Liver (tissue), 9 donors: ENCODE results near the gene VIPR2. TPM values are rescaled to one million over a fixed set of nuclear protein-coding genes. Genes with fewer than 3 reads are reported as not detected.

Experiments
- DNase-seq: peaks from one replicate; pipeline ENCODE4 v3.0.0-alpha.2; 2017; ENCODE audit warnings: low spot score
- H3K27ac ChIP-seq, 2 donors: one replicate each; pipeline ENCODE4 v1.7.0; 2013; ENCODE audit warnings: inconsistent platforms in 2 of 2, low read length in 2 of 2, control low read depth in 1 of 2, low read depth in 1 of 2, mild to moderate bottlenecking in 1 of 2
- H3K27me3 ChIP-seq, 4 donors: one replicate each; pipeline versions ENCODE4 v1.6.1 to v1.7.0; 2013; ENCODE audit warnings: low read length in 3 of 4, inconsistent platforms in 1 of 4, mild to moderate bottlenecking in 1 of 4, moderate library complexity in 1 of 4; ENCODE audit not compliant: control insufficient read depth in 4 of 4, insufficient read depth in 4 of 4
- H3K36me3 ChIP-seq, 4 donors: one replicate each; pipeline versions ENCODE4 v1.6.1 to v1.7.0; 2013; ENCODE audit warnings: low read length in 3 of 4, mild to moderate bottlenecking in 3 of 4, low read depth in 1 of 4, moderate library complexity in 1 of 4; ENCODE audit not compliant: control insufficient read depth in 4 of 4, insufficient read depth in 3 of 4
- H3K4me1 ChIP-seq, 4 donors: one replicate each; pipeline versions ENCODE4 v1.6.1 to v1.7.0; 2013; ENCODE audit warnings: low read length in 3 of 4, mild to moderate bottlenecking in 3 of 4, moderate library complexity in 1 of 4; ENCODE audit not compliant: control insufficient read depth in 4 of 4, insufficient read depth in 4 of 4
- H3K4me3 ChIP-seq, 3 donors: one replicate each; pipeline versions ENCODE4 v1.6.1 to v1.7.0; 2013; ENCODE audit warnings: low read length in 3 of 3, control low read depth in 1 of 3, low read depth in 1 of 3, mild to moderate bottlenecking in 1 of 3
- H3K9ac ChIP-seq, 2 donors: one replicate each; pipeline ENCODE4 v1.7.0; 2013; ENCODE audit warnings: low read length in 2 of 2, mild to moderate bottlenecking in 2 of 2, moderate library complexity in 2 of 2, control low read depth in 1 of 2, low read depth in 1 of 2
- H3K9me3 ChIP-seq, 4 donors: one replicate each; pipeline versions ENCODE4 v1.6.1 to v1.7.0; 2013; ENCODE audit warnings: low read length in 3 of 4; ENCODE audit not compliant: control insufficient read depth in 4 of 4
- ATF3 ChIP-seq: IDR thresholded peaks from 2 replicates; pipeline ENCODE4 v1.6.1; 2016; ENCODE audit warnings: antibody characterized with exemption
- CTCF ChIP-seq: fragments of 150-350 bp; IDR thresholded peaks from 2 replicates; pipeline ENCODE4 v1.5.1; 2017; ENCODE audit warnings: improper control_type of control experiment, low read depth, low read length; ENCODE audit not compliant: missing input control
- EGR1 ChIP-seq, 2 donors: IDR thresholded peaks; 2 replicates each; pipeline ENCODE4 v1.6.1; 2016 to 2018; ENCODE audit warnings: antibody characterized with exemption in 2 of 2, low read depth in 2 of 2
- FOXA1 ChIP-seq: IDR thresholded peaks from 2 replicates; pipeline ENCODE4 v1.6.1; 2016; ENCODE audit warnings: antibody characterized with exemption
- FOXA2 ChIP-seq: IDR thresholded peaks from 2 replicates; pipeline ENCODE4 v1.6.1; 2016; ENCODE audit warnings: antibody characterized with exemption
- GABPA ChIP-seq, 2 donors: IDR thresholded peaks in 1 of 2; conservative IDR thresholded peaks in 1 of 2; 2 replicates each; pipeline ENCODE4 v1.6.1; 2016; ENCODE audit warnings: antibody characterized with exemption in 2 of 2, mild to moderate bottlenecking in 1 of 2, moderate library complexity in 1 of 2
- HNF4A ChIP-seq, 2 donors: conservative IDR thresholded peaks; 2 replicates each; pipeline ENCODE4 v1.6.1; 2016; ENCODE audit warnings: antibody characterized with exemption in 2 of 2, mild to moderate bottlenecking in 2 of 2
- HNF4G ChIP-seq: IDR thresholded peaks from 2 replicates; pipeline ENCODE4 v1.6.1; 2016; ENCODE audit warnings: antibody characterized with exemption
- JUND ChIP-seq, 2 donors: IDR thresholded peaks; 2 replicates each; pipeline ENCODE4 v1.6.1; 2016; ENCODE audit warnings: antibody characterized with exemption in 2 of 2
- MAX ChIP-seq: IDR thresholded peaks from 2 replicates; pipeline ENCODE4 v1.6.1; 2016; ENCODE audit warnings: antibody characterized with exemption
- NR2F2 ChIP-seq: IDR thresholded peaks from 2 replicates; pipeline ENCODE4 v1.6.1; 2016; ENCODE audit warnings: antibody characterized with exemption
- RAD21 ChIP-seq, 2 donors: IDR thresholded peaks; 2 replicates each; pipeline ENCODE4 v1.6.1; 2016; ENCODE audit warnings: antibody characterized with exemption in 2 of 2, mild to moderate bottlenecking in 2 of 2
- REST ChIP-seq: IDR thresholded peaks from 2 replicates; pipeline ENCODE4 v1.6.1; 2016; ENCODE audit warnings: antibody characterized with exemption, mild to moderate bottlenecking
- RXRA ChIP-seq, 2 donors: IDR thresholded peaks; 2 replicates each; pipeline ENCODE4 v1.6.1; 2017 to 2018; ENCODE audit warnings: antibody characterized with exemption in 2 of 2, mild to moderate bottlenecking in 1 of 2
- SP1 ChIP-seq: IDR thresholded peaks from 2 replicates; pipeline ENCODE4 v1.6.1; 2018; ENCODE audit warnings: antibody characterized with exemption, mild to moderate bottlenecking
- TAF1 ChIP-seq: conservative IDR thresholded peaks from 2 replicates; pipeline ENCODE4 v1.6.1; 2016; ENCODE audit warnings: antibody characterized with exemption, mild to moderate bottlenecking
- YY1 ChIP-seq: IDR thresholded peaks from 2 replicates; pipeline ENCODE4 v1.6.1; 2016; ENCODE audit warnings: antibody characterized with exemption, mild to moderate bottlenecking
- ZBTB33 ChIP-seq: IDR thresholded peaks from 2 replicates; pipeline ENCODE4 v1.6.1; 2016; ENCODE audit warnings: antibody characterized with exemption
- WGBS: extraction: QIAGEN DNeasy Blood & Tissue Kit; methylation state at CpG from one replicate; pipeline ENCODE4 v1.1.7; 2013; 5-methylcytosine and 5-hydroxymethylcytosine counted together
- polyA plus RNA-seq, 2 donors: library from polyadenylated mRNA; stranded (reverse) in 1 of 2; unstranded in 1 of 2; fragments of 200-250 nt in 1 of 2; fragments of >200 nt in 1 of 2; fragmentation: Nextera tagmentation in 1 of 2; extraction: Ambion mirVana in 1 of 2; gene quantifications; one replicate each; pipeline versions ENCODE4 v1.2.1 to v1.2.3, GENCODE V29; 2013 to 2015
- total RNA-seq, 2 donors: library from RNA; depleted of rRNA; stranded (reverse); fragments of >200 nt; gene quantifications; one replicate each; pipeline ENCODE4 v1.2.3, GENCODE V29; 2014
- donor health status: healthy.
- donor health status: healthy.
- donor health status: healthy.
- donor health status: healthy.
- donor health status: healthy.

VIPR2 gene
- total and polyA plus RNA-seq, 4 donors, result 0.05 to 0.17 (median 0.10) TPM; not detected in 1

- TF ChIP-seq CTCF, result no peak
Measured at GRCh38 chr7:159039716-159040115, 105.0 kb downstream of the VIPR2 start (continued).

GRCh38 chr7:159038066-159038465 is 106.6 kb downstream of the VIPR2 start:
- peak; percentile 13 for DNase-seq

More at GRCh38 chr7:159038066-159038465, 106.6 kb downstream of the VIPR2 start:
- Histone ChIP-seq H3K27ac (no peak overlapping the region), H3K4me1 (no peaks in the 10 kb centered on the region), H3K27me3 (no peaks in the 10 kb centered on the region), H3K9ac (no peak overlapping the region), H3K36me3 (no peaks in the 10 kb centered on the region), H3K9me3 (no peaks in the 10 kb centered on the region), H3K4me3 (no peak overlapping the region)
- no peak for TF ChIP-seq REST
- no peak for TF ChIP-seq EGR1 (IDR thresholded peaks at IDR 0.05; ENCODE audit: low read depth in 2 of 2)
- no peak for TF ChIP-seq ATF3
- no peak for TF ChIP-seq ZBTB33
- TF ChIP-seq YY1, result no peak
- TF ChIP-seq JUND (IDR thresholded peaks at IDR 0.05), result no peak
- TF ChIP-seq FOXA1, result no peak
- no peak for TF ChIP-seq CTCF
- no peak for TF ChIP-seq HNF4G
- TF ChIP-seq MAX, result no peak
- TF ChIP-seq TAF1, result no peak
- TF ChIP-seq RXRA (IDR thresholded peaks at IDR 0.05), result no peak
- TF ChIP-seq HNF4A (conservative IDR thresholded peaks at IDR 0.05), result no peak
- TF ChIP-seq GABPA (IDR thresholded peaks at IDR 0.05 in 1 of 2, conservative IDR thresholded peaks at IDR 0.05 in 1 of 2), result no peak
- no peak for TF ChIP-seq RAD21 (IDR thresholded peaks at IDR 0.05)
- TF ChIP-seq FOXA2, result no peak
- no peak for TF ChIP-seq NR2F2
- TF ChIP-seq SP1, result no peak
- WGBS, result 77% methylated on average over 10 of the region's 10 CpGs
